Gastroesophageal sphincter (tissue), 3 donors: Measurements from ENCODE around the gene UBAC2.

ENCODE experiments used
- POLR2A ChIP-seq, 2 donors: fragments of 450-650 bp; IDR thresholded peaks; one replicate each; pipeline ENCODE4 v1.6.1; 2017; ENCODE audit warnings: antibody characterized with exemption in 2 of 2, mild to moderate bottlenecking in 2 of 2, moderate library complexity in 1 of 2
- POLR2AphosphoS5 ChIP-seq: sonication (generic); formaldehyde crosslinking; IDR thresholded peaks from one replicate; pipeline ENCODE4 v1.6.1; 2017; ENCODE audit warnings: antibody characterized with exemption
- TF ChIP-seq, protein P1 (sequence below), 4 experiments: fragments of 200-600 bp in 2 of 4; fragments of 450-650 bp in 2 of 4; sonication (generic) in 1 of 4; IDR thresholded peaks; one replicate each; pipeline ENCODE4 v1.5.1; 2017 to 2019; ENCODE audit warnings: antibody characterized with exemption in 4 of 4, mild to moderate bottlenecking in 2 of 4, moderate library complexity in 2 of 4

GRCh38 chr13:99231721-99232120, 31.1 kb downstream of the UBAC2 start:
- TF ChIP-seq POLR2AphosphoS5 = no peak
- TF ChIP-seq, protein P1, sequence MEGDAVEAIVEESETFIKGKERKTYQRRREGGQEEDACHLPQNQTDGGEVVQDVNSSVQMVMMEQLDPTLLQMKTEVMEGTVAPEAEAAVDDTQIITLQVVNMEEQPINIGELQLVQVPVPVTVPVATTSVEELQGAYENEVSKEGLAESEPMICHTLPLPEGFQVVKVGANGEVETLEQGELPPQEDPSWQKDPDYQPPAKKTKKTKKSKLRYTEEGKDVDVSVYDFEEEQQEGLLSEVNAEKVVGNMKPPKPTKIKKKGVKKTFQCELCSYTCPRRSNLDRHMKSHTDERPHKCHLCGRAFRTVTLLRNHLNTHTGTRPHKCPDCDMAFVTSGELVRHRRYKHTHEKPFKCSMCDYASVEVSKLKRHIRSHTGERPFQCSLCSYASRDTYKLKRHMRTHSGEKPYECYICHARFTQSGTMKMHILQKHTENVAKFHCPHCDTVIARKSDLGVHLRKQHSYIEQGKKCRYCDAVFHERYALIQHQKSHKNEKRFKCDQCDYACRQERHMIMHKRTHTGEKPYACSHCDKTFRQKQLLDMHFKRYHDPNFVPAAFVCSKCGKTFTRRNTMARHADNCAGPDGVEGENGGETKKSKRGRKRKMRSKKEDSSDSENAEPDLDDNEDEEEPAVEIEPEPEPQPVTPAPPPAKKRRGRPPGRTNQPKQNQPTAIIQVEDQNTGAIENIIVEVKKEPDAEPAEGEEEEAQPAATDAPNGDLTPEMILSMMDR (IDR thresholded peaks at IDR 0.05) = no peak
- no peak for TF ChIP-seq POLR2A (IDR thresholded peaks at IDR 0.05)
